HCT116 (cell line): ENCODE results near the gene PTPN13. TPM values are rescaled to one million over a fixed set of nuclear protein-coding genes. Genes with fewer than 3 reads are reported as not detected.

Experiments used
- ATAC-seq: fragments of 200-7000 bp; cut with Tn5 transposase; 2 replicates; pipeline ENCODE4 v1.9.1; 2020; ENCODE audit warnings: mild to moderate bottlenecking, moderate library complexity
- BruUV-seq: library from RNA; stranded (reverse); fragments of 400-500 nt; replicated peaks from 2 replicates; lab custom pipeline; 2021; lab: Mats Ljungman, UMichigan
- CTCF ChIA-PET: fragments of 300-600 bp; sonication (Branson Sonifier 250); formaldehyde crosslinking; loops from one replicate; lab custom pipeline; 2021; ENCODE audit warnings: antibody characterized with exemption; lab: Charles Lee
- POLR2A ChIA-PET: fragments of 300-600, 350-600 bp; sonication (Branson Sonifier 250); formaldehyde crosslinking; loops from one replicate; lab custom pipeline; 2021; ENCODE audit warnings: antibody characterized with exemption; lab: Charles Lee
- RAD21 ChIA-PET, 2 experiments: fragments of 300-600 bp; sonication (Branson Sonifier 250); formaldehyde crosslinking; loops; one replicate each; lab custom pipeline; 2023; ENCODE audit warnings: low total read pairs in 2 of 2; ENCODE audit not compliant: uncharacterized antibody in 2 of 2, unreplicated experiment in 2 of 2, low non-redundant PET in 1 of 2; lab: Charles Lee
- DNase-seq: peaks from one replicate; pipeline ENCODE4 v3.0.0-alpha.2; 2010; ENCODE audit warnings: low read depth, low spot score
- H2AFZ ChIP-seq: fragments of 200-600 bp; shearing (Covaris generic), sonication (generic); 2 replicates; pipeline ENCODE4 v1.6.1; 2017; ENCODE audit warnings: low read depth, mixed run types, mixed read lengths, antibody characterized with exemption, low read length; ENCODE audit not compliant: poor library complexity, severe bottlenecking
- H3K27ac ChIP-seq: 2 replicates; pipeline ENCODE4 v1.5.1; 2012; ENCODE audit warnings: low read depth, low read length
- H3K27me3 ChIP-seq: fragments of 200-600 bp; sonication (generic); 2 replicates; pipeline ENCODE4 v1.6.1; 2016; ENCODE audit warnings: mixed run types, low read length, mixed read lengths; ENCODE audit not compliant: insufficient read depth
- H3K36me3 ChIP-seq, 2 experiments: fragments of 200-500 bp in 1 of 2; fragments of 200-600 bp in 1 of 2; sonication (Bioruptor generic) in 1 of 2; sonication (generic) in 1 of 2; 2 replicates each; pipeline versions ENCODE4 v1.5.1 to v1.6.1; 2014 to 2016; ENCODE audit warnings: low read length in 2 of 2, inconsistent platforms in 1 of 2, mixed read lengths in 1 of 2, mixed run types in 1 of 2; ENCODE audit not compliant: insufficient read depth in 2 of 2, control insufficient read depth in 1 of 2
- H3K4me1 ChIP-seq, 2 experiments: fragments of 200-600 bp in 1 of 2; sonication (generic) in 1 of 2; 2 replicates each; pipeline versions ENCODE4 v1.5.1 to v1.6.1; 2012 to 2017; ENCODE audit warnings: low read length in 2 of 2, inconsistent platforms in 1 of 2, mild to moderate bottlenecking in 1 of 2, mixed read lengths in 1 of 2, mixed run types in 1 of 2, moderate library complexity in 1 of 2; ENCODE audit not compliant: insufficient read depth in 2 of 2, control insufficient read depth in 1 of 2
- H3K4me2 ChIP-seq: fragments of 200-600 bp; sonication (generic); 2 replicates; pipeline ENCODE4 v1.6.1; 2017; ENCODE audit warnings: mixed run types, low read length, mixed read lengths
- H3K4me3 ChIP-seq, 2 experiments: fragments of 200-600 bp in 1 of 2; sonication (generic) in 1 of 2; replicated peaks in 1 of 2; 2 replicates each; pipeline ENCODE4 v1.5.1; 2011 to 2016; ENCODE audit warnings: low read length in 2 of 2, control low read depth in 1 of 2, low read depth in 1 of 2, mild to moderate bottlenecking in 1 of 2, mixed read lengths in 1 of 2, mixed run types in 1 of 2
- H3K79me2 ChIP-seq: fragments of 200-600 bp; sonication (generic); 2 replicates; pipeline ENCODE4 v1.6.1; 2017; ENCODE audit warnings: mild to moderate bottlenecking, mixed run types, low read length, moderate library complexity, mixed read lengths; ENCODE audit not compliant: insufficient read depth
- H3K9ac ChIP-seq: fragments of 200-600 bp; sonication (generic); 2 replicates; pipeline ENCODE4 v1.6.1; 2016; ENCODE audit warnings: low read length, mixed read lengths
- H3K9me2 ChIP-seq: fragments of 200-600 bp; sonication (generic), shearing (Covaris generic); 2 replicates; pipeline ENCODE4 v1.6.1; 2017; ENCODE audit warnings: mixed run types, mild to moderate bottlenecking, moderate library complexity; ENCODE audit not compliant: insufficient read depth
- H3K9me3 ChIP-seq, 2 experiments: fragments of 200-500 bp in 1 of 2; fragments of 200-600 bp in 1 of 2; sonication (Bioruptor generic) in 1 of 2; sonication (generic) in 1 of 2; 2 replicates each; pipeline ENCODE4 v1.6.1; 2014 to 2017; ENCODE audit warnings: low read length in 2 of 2, mixed read lengths in 2 of 2, inconsistent platforms in 1 of 2, low read depth in 1 of 2, mild to moderate bottlenecking in 1 of 2, mixed run types in 1 of 2, moderate library complexity in 1 of 2; ENCODE audit not compliant: control insufficient read depth in 1 of 2, insufficient read depth in 1 of 2
- H4K20me1 ChIP-seq: fragments of 200-600 bp; sonication (generic), shearing (Covaris generic); 2 replicates; pipeline ENCODE4 v1.6.1; 2017; ENCODE audit warnings: mixed run types, mild to moderate bottlenecking, moderate library complexity; ENCODE audit not compliant: insufficient read depth
- EZH2 ChIP-seq: fragments of 200-600 bp; sonication (generic); IDR thresholded peaks from 2 replicates; pipeline ENCODE4 v1.6.1; 2017; ENCODE audit warnings: antibody characterized with exemption, mixed run types
- POLR2AphosphoS5 ChIP-seq: IDR thresholded peaks from 2 replicates; pipeline ENCODE4 v1.6.1; 2011; ENCODE audit warnings: mild to moderate bottlenecking, low read depth, low read length, moderate library complexity
- ZFX ChIP-seq: fragments of 450-650 bp; IDR thresholded peaks from 2 replicates; pipeline ENCODE4 v1.6.1; 2017
- ZNF274 ChIP-seq: fragments of 200-500 bp; sonication (Bioruptor generic); IDR thresholded peaks from 2 replicates; pipeline ENCODE4 v1.6.1; 2014; ENCODE audit warnings: mild to moderate bottlenecking, low read depth, low read length, inconsistent platforms
- intact Hi-C: fragments of 100-400 bp; cut with micrococcal nuclease; formaldehyde crosslinking; loops from 2 replicates; pipeline ENCODE4 v1.10.0; 2022
- total RNA-seq: library from RNA; stranded (reverse); gene quantifications from one replicate; pipeline ENCODE4 v1.2.1, GENCODE V29; 2021; ENCODE audit not compliant: unreplicated experiment
- TF ChIP-seq, protein P1 (sequence below), 3 experiments: fragments of 200-600 bp in 1 of 3; sonication (generic) in 1 of 3; IDR thresholded peaks in 2 of 3; conservative IDR thresholded peaks in 1 of 3; 2 replicates each; pipeline ENCODE4 v1.5.1; 2012 to 2017; ENCODE audit warnings: low read depth in 2 of 3, low read length in 2 of 3, antibody characterized with exemption in 1 of 3, borderline replicate concordance in 1 of 3, control low read depth in 1 of 3, mild to moderate bottlenecking in 1 of 3, mixed read lengths in 1 of 3, mixed run types in 1 of 3, moderate library complexity in 1 of 3; ENCODE audit not compliant: insufficient read depth in 1 of 3
- TF ChIP-seq, protein P2 (sequence below): IDR thresholded peaks from 2 replicates; pipeline ENCODE4 v1.6.1; 2011; ENCODE audit warnings: mild to moderate bottlenecking, low read length, moderate library complexity; ENCODE audit not compliant: insufficient replicate concordance; ENCODE audit errors: extremely low read depth

Gene PTPN13
- total RNA-seq, 1 experiment from 2014 or later: 14.6 TPM

DNA sequence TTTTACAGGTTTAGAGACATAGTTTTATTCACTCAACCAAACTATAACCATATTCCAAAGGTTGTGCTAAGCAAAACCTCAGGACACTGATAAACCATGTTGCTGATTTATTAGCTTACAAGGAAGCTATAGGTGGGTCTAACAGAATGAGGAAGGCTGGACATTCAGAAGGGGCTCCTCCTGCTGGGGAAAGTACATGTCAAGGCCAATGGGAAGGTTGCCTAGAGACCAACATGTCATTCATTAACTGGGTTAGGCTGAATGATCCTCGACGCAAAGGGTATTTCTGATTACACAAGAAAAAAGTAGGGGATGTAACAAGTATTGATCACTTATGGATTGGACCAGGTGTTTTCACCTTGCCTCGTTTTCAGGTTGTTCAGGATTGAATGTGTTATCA is 224.7 kb downstream of the PTPN13 start:
- ATAC-seq: peak; percentile 61
- H3K9ac ChIP-seq: no peak overlapping the region
- H3K27ac ChIP-seq: no peak overlapping the region
- no peaks in the 10 kb centered on the region for H3K27me3 ChIP-seq
- no peak overlapping the region for H2AFZ ChIP-seq
- H4K20me1 ChIP-seq: no peaks in the 10 kb centered on the region
- peaks cover 0 to 14% of the 10 kb centered on the region in 2 experiments; a peak in 2 of 4 replicates for H3K4me1 ChIP-seq
- H3K4me3 ChIP-seq: no peak overlapping the region
- DNase-seq: no peak
- H3K79me2 ChIP-seq: no peaks in the 10 kb centered on the region
- no peaks in the 10 kb centered on the region for H3K36me3 ChIP-seq
- TF ChIP-seq, protein P1, sequence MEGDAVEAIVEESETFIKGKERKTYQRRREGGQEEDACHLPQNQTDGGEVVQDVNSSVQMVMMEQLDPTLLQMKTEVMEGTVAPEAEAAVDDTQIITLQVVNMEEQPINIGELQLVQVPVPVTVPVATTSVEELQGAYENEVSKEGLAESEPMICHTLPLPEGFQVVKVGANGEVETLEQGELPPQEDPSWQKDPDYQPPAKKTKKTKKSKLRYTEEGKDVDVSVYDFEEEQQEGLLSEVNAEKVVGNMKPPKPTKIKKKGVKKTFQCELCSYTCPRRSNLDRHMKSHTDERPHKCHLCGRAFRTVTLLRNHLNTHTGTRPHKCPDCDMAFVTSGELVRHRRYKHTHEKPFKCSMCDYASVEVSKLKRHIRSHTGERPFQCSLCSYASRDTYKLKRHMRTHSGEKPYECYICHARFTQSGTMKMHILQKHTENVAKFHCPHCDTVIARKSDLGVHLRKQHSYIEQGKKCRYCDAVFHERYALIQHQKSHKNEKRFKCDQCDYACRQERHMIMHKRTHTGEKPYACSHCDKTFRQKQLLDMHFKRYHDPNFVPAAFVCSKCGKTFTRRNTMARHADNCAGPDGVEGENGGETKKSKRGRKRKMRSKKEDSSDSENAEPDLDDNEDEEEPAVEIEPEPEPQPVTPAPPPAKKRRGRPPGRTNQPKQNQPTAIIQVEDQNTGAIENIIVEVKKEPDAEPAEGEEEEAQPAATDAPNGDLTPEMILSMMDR (IDR thresholded peaks at IDR 0.05 in 2 of 3, conservative IDR thresholded peaks at IDR 0.05 in 1 of 3; ENCODE audit: borderline replicate concordance in 1 of 3, insufficient read depth in 1 of 3, low read depth in 2 of 3, low read length in 2 of 3): 0 out of 6 replicates have a peak, but pooled peaks of 1 of the 3 experiments have one; percentile 6
- TF ChIP-seq ZFX: no peak
- peak overlapping the region; percentile 40 for H3K4me2 ChIP-seq
- BruUV-seq: no TSS peak
- POLR2A ChIA-PET: no interaction called here
- H3K9me2 ChIP-seq: no peaks in the 10 kb centered on the region
- RAD21 ChIA-PET: no interaction called here
- H3K9me3 ChIP-seq: no peaks in the 10 kb centered on the region
- CTCF ChIA-PET: interaction anchor here (1.2 kb wide), 1 partner anchor 319 kb away, joined by 5 read pairs; no protein-coding TSS in a partner anchor
- intact Hi-C loops: no loop called here

DNA sequence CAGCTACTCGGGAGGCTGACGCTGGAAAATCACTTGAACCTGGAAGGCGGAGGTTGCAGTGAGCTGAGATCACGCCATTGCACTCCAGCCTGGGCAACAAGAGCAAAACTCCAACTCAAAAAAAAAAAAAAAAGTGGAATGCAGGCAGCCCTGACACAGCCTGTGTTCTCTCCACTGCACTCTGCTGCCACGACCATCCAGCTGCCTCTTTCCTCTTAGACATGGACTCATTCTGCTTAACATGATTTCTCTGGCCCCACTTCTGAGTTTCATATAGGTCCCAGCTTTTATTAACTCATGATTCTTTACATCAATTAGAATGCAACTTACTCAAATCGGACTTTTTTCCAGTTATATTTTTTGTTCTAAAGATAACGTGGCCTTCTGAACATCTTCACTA is 225.4 kb downstream of the PTPN13 start:
- Histone ChIP-seq H3K36me3 (no peaks in the 10 kb centered on the region), H3K27ac (no peak overlapping the region), H3K9me2 (no peaks in the 10 kb centered on the region), H3K4me3 (no peak overlapping the region), H2AFZ (no peak overlapping the region), H3K9ac (no peak overlapping the region), H4K20me1 (no peaks in the 10 kb centered on the region), H3K27me3 (no peaks in the 10 kb centered on the region), H3K79me2 (no peaks in the 10 kb centered on the region), H3K4me2 (no peak overlapping the region), H3K9me3 (no peaks in the 10 kb centered on the region), H3K4me1 (peaks cover 0 to 14% of the 10 kb centered on the region in 2 experiments; a peak in 2 of 4 replicates)
- ChIA-PET CTCF (no interaction called here), POLR2A (no interaction called here), RAD21 (no interaction called here)
- TF ChIP-seq POLR2AphosphoS5 (no peak), EZH2 (no peak), ZNF274 (no peak)
- TF ChIP-seq, protein P2, sequence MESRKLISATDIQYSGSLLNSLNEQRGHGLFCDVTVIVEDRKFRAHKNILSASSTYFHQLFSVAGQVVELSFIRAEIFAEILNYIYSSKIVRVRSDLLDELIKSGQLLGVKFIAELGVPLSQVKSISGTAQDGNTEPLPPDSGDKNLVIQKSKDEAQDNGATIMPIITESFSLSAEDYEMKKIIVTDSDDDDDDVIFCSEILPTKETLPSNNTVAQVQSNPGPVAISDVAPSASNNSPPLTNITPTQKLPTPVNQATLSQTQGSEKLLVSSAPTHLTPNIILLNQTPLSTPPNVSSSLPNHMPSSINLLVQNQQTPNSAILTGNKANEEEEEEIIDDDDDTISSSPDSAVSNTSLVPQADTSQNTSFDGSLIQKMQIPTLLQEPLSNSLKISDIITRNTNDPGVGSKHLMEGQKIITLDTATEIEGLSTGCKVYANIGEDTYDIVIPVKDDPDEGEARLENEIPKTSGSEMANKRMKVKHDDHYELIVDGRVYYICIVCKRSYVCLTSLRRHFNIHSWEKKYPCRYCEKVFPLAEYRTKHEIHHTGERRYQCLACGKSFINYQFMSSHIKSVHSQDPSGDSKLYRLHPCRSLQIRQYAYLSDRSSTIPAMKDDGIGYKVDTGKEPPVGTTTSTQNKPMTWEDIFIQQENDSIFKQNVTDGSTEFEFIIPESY: no peak
- DNase-seq (no peak), ATAC-seq (no peak)
- no TSS peak for BruUV-seq
- intact Hi-C loops: no loop called here
